ENCODE data around the gene LRRC74B. TPM values are rescaled to one million over a fixed set of nuclear protein-coding genes. Genes with fewer than 3 reads are reported as not detected.
"Not testable (repeated sequence)": the region's sequence is repeated elsewhere in the genome, so short reads cannot be mapped to it uniquely, and the experiment has no call there.

Gene LRRC74B
- total and polyA plus RNA-seq, 3 donors from 2014 or later: 3.0 to 8.7 (median 5.4) TPM

DNA sequence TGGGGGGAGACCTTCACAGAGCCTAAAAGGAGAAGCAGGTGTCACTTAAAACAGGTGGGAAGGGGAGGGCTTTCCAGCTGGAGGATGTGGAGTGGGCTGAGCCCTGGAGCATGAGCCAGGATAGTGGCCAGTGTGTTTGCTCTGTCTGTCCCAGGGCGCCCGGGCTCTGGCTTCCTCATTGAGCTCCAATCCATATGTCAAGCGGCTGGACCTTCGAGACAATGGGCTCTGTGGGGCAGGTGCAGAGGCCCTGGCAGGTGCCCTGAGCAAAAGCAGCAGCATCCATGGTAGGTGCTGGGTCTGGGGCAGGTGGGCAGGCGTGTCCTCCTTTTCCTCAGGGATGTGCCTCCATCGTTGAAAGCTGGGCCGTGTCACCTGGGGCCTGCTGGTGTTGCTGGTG lies 2.0 kb downstream of the LRRC74B start:
- intact Hi-C loops (cut with DNase I; ENCODE audit: low total_unique reads): no loop called here
- TF ChIP-seq, protein P1, sequence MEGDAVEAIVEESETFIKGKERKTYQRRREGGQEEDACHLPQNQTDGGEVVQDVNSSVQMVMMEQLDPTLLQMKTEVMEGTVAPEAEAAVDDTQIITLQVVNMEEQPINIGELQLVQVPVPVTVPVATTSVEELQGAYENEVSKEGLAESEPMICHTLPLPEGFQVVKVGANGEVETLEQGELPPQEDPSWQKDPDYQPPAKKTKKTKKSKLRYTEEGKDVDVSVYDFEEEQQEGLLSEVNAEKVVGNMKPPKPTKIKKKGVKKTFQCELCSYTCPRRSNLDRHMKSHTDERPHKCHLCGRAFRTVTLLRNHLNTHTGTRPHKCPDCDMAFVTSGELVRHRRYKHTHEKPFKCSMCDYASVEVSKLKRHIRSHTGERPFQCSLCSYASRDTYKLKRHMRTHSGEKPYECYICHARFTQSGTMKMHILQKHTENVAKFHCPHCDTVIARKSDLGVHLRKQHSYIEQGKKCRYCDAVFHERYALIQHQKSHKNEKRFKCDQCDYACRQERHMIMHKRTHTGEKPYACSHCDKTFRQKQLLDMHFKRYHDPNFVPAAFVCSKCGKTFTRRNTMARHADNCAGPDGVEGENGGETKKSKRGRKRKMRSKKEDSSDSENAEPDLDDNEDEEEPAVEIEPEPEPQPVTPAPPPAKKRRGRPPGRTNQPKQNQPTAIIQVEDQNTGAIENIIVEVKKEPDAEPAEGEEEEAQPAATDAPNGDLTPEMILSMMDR (IDR thresholded peaks at IDR 0.05): no peak
- TF ChIP-seq POLR2A (IDR thresholded peaks at IDR 0.05): no peak
- H3K4me3 ChIP-seq: no peak overlapping the region
- H3K4me1 ChIP-seq: peaks cover 19% of the 10 kb centered on the region
- H3K27ac ChIP-seq: no peak overlapping the region
- no peak for DNase-seq
- H3K27me3 ChIP-seq: no peaks in the 10 kb centered on the region
- no peaks in the 10 kb centered on the region for H3K9me3 ChIP-seq
- no peaks in the 10 kb centered on the region for H3K36me3 ChIP-seq (ENCODE audit: low read depth, missing control alignments)
- 90% methylated on average over 4 to 7 of the region's 7 CpGs for WGBS, 2 donors

DNA sequence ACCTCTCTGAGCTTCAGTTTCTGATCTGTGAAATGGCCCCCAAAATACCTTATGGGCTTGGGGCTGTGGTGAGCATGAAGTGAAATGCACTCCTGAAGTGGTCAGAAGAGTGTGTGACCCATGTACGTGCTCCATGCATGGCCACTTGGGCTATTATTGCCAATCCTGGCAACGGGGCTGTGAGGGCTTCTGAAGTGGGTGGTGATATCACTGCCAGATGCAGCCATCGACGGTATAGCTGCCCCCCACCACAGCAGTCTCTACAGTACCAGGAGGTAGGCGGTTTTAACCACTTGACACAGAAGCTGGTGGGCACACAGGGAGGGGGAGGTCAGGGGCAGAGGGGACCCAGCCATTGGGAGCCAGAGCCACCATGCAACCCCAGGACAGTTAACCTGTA lies 2.7 kb downstream of the LRRC74B start:
- H3K27ac ChIP-seq; H3K36me3 ChIP-seq (ENCODE audit: low read depth, missing control alignments); H3K4me3 ChIP-seq; DNase-seq; H3K27me3 ChIP-seq; H3K9me3 ChIP-seq; intact Hi-C loops (cut with DNase I; ENCODE audit: low total_unique reads): not testable (repeated sequence)
- 73 to 84% methylated on average over 2 to 5 of the region's 5 CpGs for WGBS, 2 donors
- peaks cover 19% of the 10 kb centered on the region for H3K4me1 ChIP-seq

DNA sequence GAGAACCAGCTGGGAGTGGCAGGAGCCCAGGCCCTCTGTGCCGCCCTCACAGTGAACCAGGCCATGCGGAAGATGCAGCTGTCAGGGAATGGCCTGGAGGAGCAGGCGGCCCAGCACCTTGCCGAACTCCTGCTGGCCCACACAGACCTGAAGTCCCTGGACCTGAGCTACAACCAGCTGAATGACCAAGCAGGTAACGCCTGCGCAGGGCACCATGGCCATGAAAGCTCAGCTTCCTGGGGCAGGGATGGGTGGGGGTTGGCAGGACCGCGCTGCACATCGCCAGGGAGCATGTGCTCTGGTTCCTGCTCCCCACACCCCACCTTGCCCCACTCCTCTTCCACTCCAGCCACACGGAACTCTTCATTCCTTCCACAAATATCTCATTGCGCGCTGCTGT lies 3.2 kb downstream of the LRRC74B start:
- DNase-seq; H3K36me3 ChIP-seq (ENCODE audit: low read depth, missing control alignments); H3K9me3 ChIP-seq; H3K27ac ChIP-seq; H3K27me3 ChIP-seq; intact Hi-C loops (cut with DNase I; ENCODE audit: low total_unique reads); H3K4me3 ChIP-seq: not testable (repeated sequence)
- 100% methylated on average over 1 of the region's 12 CpGs; no CpG with 5 or more reads in 1 of the 2 donors for WGBS, 2 donors
- H3K4me1 ChIP-seq: peaks cover 17% of the 10 kb centered on the region

DNA sequence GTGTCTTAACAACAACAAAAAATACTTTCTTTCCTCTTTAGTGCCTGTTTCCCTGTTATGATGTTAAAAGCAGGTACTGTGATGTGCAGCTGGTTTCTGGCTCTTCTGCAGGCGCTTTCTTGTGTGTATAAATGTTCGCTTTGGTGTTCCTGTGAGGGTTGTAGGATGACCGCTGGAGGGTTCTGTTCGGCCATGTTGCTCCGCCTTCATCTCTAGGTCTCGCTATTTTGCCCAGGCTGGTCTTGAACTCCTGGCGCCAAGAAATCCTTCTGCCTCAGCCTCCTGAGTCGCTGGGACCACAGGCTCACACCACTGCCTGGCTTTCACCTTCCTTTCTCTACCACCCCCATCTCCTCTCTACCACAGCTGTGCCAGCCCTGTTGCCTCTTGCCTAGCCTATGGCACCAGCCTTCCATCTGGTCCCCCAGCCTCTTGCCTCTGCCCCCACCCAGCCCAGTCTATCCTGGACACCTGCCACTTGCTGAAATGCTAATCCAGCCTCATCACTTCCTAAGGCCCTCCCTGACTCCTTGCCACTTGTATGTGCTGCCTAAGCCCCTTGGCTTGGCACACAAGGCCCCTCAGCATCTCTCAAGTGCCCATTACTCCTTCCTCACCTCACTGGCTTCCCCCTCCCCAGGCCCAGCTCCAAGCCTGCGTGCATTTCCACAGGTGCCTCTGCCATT lies 5.5 kb downstream of the LRRC74B start:
- DNase-seq: no peak
- no peak overlapping the region for H3K27ac ChIP-seq
- H3K27me3 ChIP-seq: no peaks in the 10 kb centered on the region
- intact Hi-C loops (cut with DNase I; ENCODE audit: low total_unique reads): no loop called here
- H3K36me3 ChIP-seq (ENCODE audit: low read depth, missing control alignments): no peaks in the 10 kb centered on the region
- TF ChIP-seq, protein P1 (IDR thresholded peaks at IDR 0.05): no peak
- no peak for TF ChIP-seq POLR2A (IDR thresholded peaks at IDR 0.05)
- H3K4me3 ChIP-seq: no peak overlapping the region
- 85 to 88% methylated on average over 9 of the region's 9 CpGs for WGBS, 2 donors
- no peaks in the 10 kb centered on the region for H3K9me3 ChIP-seq
- H3K4me1 ChIP-seq: no peaks in the 10 kb centered on the region

DNA sequence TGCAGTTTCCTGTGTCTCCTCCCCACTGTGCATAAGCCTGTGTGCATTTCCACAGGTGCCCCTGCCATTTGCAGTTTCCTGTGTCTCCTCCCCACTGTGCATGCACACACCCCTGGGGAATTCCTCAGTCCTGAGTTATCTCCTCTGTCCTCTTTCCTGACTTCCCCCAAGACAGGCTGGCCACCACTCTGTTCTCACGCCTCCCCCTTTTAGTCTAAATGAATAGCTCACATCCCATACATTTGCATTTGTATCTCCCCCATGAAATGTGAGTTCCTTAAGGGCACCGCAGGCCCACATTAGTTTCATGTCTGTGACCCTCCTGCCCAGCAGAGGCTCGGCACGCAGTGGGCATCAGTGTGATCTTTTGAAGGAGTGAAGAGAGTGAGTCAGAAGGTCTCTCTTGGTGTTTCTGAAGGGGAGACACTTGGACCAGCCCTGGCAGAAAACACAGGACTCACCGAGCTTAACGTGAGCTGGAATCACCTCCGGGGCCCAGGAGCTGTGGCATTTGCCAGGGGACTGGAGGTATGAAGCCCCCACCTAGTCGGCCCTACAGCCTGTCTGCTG lies 6.2 kb downstream of the LRRC74B start:
- TF ChIP-seq, protein P1 (IDR thresholded peaks at IDR 0.05): no peak
- TF ChIP-seq POLR2A (IDR thresholded peaks at IDR 0.05): no peak
- 70 to 73% methylated on average over 8 of the region's 8 CpGs for WGBS, 2 donors
- intact Hi-C loops (cut with DNase I; ENCODE audit: low total_unique reads): no loop called here
- Histone ChIP-seq H3K27ac (no peak overlapping the region), H3K27me3 (no peaks in the 10 kb centered on the region), H3K36me3 (ENCODE audit: low read depth, missing control alignments) (no peaks in the 10 kb centered on the region), H3K4me1 (no peaks in the 10 kb centered on the region), H3K9me3 (no peaks in the 10 kb centered on the region), H3K4me3 (no peak overlapping the region)
- no peak for DNase-seq
